Body of pancreas (tissue), 4 donors: ENCODE data around the gene PDK3.

Source experiments
- POLR2A ChIP-seq, 3 donors: fragments of 450-650 bp; IDR thresholded peaks; one replicate each; pipeline ENCODE4 v1.6.1; 2016; ENCODE audit warnings: antibody characterized with exemption in 3 of 3, mild to moderate bottlenecking in 2 of 3
- TF ChIP-seq, protein P1 (sequence below), 7 experiments: fragments of 450-650 bp in 4 of 7; fragments of 200-600 bp in 3 of 7; sonication (generic) in 3 of 7; IDR thresholded peaks; one replicate each; pipeline ENCODE4 v1.5.1; 2016 to 2019; ENCODE audit warnings: antibody characterized with exemption in 7 of 7

DNA sequence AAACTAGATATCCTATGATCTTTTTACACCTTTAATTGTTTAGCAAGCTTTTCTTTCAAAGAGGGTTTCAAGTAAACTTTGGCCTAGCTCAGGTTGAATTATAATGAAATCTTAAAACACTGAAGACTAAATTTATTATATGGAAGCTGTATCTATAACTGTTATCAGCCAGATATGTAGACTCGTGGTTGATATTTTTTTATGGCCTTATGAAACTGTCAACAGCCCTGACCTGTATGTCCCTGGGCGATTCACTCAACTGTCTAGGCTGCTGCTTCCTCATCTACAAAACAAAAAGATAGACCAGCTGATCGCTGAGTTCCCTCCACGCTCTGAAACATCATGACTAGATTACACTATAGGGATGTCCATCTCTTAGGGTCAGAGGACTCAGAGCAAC lies 21.2 kb upstream of the PDK3 start:
- TF ChIP-seq, protein P1, sequence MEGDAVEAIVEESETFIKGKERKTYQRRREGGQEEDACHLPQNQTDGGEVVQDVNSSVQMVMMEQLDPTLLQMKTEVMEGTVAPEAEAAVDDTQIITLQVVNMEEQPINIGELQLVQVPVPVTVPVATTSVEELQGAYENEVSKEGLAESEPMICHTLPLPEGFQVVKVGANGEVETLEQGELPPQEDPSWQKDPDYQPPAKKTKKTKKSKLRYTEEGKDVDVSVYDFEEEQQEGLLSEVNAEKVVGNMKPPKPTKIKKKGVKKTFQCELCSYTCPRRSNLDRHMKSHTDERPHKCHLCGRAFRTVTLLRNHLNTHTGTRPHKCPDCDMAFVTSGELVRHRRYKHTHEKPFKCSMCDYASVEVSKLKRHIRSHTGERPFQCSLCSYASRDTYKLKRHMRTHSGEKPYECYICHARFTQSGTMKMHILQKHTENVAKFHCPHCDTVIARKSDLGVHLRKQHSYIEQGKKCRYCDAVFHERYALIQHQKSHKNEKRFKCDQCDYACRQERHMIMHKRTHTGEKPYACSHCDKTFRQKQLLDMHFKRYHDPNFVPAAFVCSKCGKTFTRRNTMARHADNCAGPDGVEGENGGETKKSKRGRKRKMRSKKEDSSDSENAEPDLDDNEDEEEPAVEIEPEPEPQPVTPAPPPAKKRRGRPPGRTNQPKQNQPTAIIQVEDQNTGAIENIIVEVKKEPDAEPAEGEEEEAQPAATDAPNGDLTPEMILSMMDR (IDR thresholded peaks at IDR 0.05) = no peak
- no peak for TF ChIP-seq POLR2A (IDR thresholded peaks at IDR 0.05)
